OCI-LY1 (cell line): ENCODE measurements around the gene ZNF316.

Experiments used
- CTCF ChIP-seq: fragments of 200-600 bp; sonication (generic), shearing (Covaris generic); IDR thresholded peaks from 2 replicates; pipeline ENCODE4 v1.5.1; 2017; ENCODE audit warnings: mild to moderate bottlenecking, antibody characterized with exemption, low read length, moderate library complexity, mixed read lengths
- EZH2 ChIP-seq: fragments of 200-600 bp; sonication (generic), shearing (Covaris generic); IDR thresholded peaks from 2 replicates; pipeline ENCODE4 v1.8.0; 2017; ENCODE audit warnings: borderline replicate concordance, mixed run types, mild to moderate bottlenecking, antibody characterized with exemption, low read length, moderate library complexity, mixed read lengths

- no peak for TF ChIP-seq CTCF
- no peak for TF ChIP-seq EZH2
Measured at GRCh38 chr7:6650086-6650485, 13.0 kb downstream of the ZNF316 start.
